Subcutaneous preadipocyte (primary cell): ENCODE measurements around the gene OR2G3. TPM values are rescaled to one million over a fixed set of nuclear protein-coding genes. Genes with fewer than 3 reads are reported as not detected.

ENCODE experiments used
- small RNA-seq: library from RNA; depleted of rRNA; stranded (forward); fragments of <200 nt; gene quantifications from one replicate; pipeline ENCODE3, GENCODE V24; 2012
- total RNA-seq: library from RNA; depleted of rRNA; stranded (reverse); fragments of >200 nt; gene quantifications from 2 replicates; pipeline ENCODE4 v1.2.3, GENCODE V29; 2012

OR2G3 gene
- total RNA-seq, result not detected in 2 replicates

DNA sequence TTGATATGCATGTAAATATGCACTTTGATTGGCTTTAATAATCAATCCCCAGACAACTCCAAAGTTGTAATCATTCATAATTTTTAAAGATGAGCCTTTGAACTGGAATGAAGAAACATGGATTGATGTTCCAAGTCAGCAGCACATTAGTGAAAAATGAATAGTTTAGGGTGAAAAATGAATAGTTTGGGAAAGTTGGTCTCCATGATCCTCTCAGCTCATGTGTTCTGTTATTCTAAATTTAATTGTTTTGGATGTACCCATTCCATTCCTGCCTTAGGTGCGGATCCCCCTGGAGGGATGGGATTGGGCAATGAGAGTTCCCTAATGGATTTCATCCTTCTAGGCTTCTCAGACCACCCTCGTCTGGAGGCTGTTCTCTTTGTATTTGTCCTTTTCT, at the start of gene OR2G3:
Gene OR2G3 (plus strand): TSS at position 301 of the 400 bp plus-strand sequence. CDS start 0 bp downstream, at position 301.

DNA sequence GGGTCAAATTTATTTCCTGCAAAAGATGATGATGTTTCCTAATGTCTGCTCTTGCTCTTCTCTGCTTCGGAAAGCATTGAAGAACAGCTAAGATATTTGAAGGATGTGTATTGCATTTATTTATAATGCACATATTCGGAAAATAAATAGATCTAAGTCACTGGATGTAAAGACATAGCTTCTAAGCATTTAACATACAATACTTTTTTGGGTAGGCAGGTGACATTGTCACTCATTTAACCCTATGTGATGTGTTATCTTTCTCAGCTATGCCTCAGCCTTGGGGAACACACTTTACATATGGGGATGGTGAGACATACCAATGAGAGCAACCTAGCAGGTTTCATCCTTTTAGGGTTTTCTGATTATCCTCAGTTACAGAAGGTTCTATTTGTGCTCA, 17.3 kb upstream of the OR2G3 start, which contains the start of gene OR2G2:
Gene OR2G2 (plus strand): TSS at position 301 of the 400 bp plus-strand sequence. CDS start 0 bp downstream, at position 301.

Small RNA genes lying within 50 kb of the gene (small RNA-seq; reads per million reads assigned to genes)
- gene RF00026, result not detected

Other genes with a start within 250 kb of the OR2G3 start
- not detected in 2 replicates for gene NLRP3, start 189.4 kb upstream of the OR2G3 start, total RNA-seq
- gene OR2B11, start 147.5 kb upstream of the OR2G3 start, total RNA-seq, result not detected in 2 replicates
- not detected in 2 replicates for gene OR2C3, start 69.1 kb upstream of the OR2G3 start, total RNA-seq
- not detected in 2 replicates for gene GCSAML, start 56.5 kb upstream of the OR2G3 start, total RNA-seq
- not detected in 2 replicates for gene OR2G2, start 17.2 kb upstream of the OR2G3 start, total RNA-seq
- not detected in 2 replicates for gene OR13G1, start 74.2 kb downstream of the OR2G3 start, total RNA-seq
- not detected in 2 replicates for gene OR6F1, start 111.1 kb downstream of the OR2G3 start, total RNA-seq
- not detected in 2 replicates for gene OR14K1, start 133.0 kb downstream of the OR2G3 start, total RNA-seq
- not detected in 2 replicates for gene OR14A2, start 142.6 kb downstream of the OR2G3 start, total RNA-seq
- gene OR1C1, start 155.0 kb downstream of the OR2G3 start, total RNA-seq, result not detected in 2 replicates
- gene OR14A16, start 218.5 kb downstream of the OR2G3 start, total RNA-seq, result not detected in 2 replicates
- not detected in 2 replicates for gene OR11L1, start 236.3 kb downstream of the OR2G3 start, total RNA-seq